ENCODE data around the gene RALA.

- TF ChIP-seq CTCF (IDR thresholded peaks at IDR 0.05 in 2 of 3, conservative IDR thresholded peaks at IDR 0.05 in 1 of 3; ENCODE audit: control insufficient read depth in 2 of 3, extremely low read depth in 1 of 3, insufficient read depth in 1 of 3, low read depth in 3 of 3, low read length in 3 of 3), result no peak
- TF ChIP-seq USF2 (IDR thresholded peaks at IDR 0.05; ENCODE audit: borderline replicate concordance, low read depth, low read length), result no peak
- no peak for TF ChIP-seq RUNX3 (IDR thresholded peaks at IDR 0.05; ENCODE audit: low read length)
- no peak for TF ChIP-seq CEBPB (IDR thresholded peaks at IDR 0.05; ENCODE audit: borderline replicate concordance in 1 of 2, low read depth in 2 of 2, low read length in 2 of 2)
- TF ChIP-seq SUZ12 (IDR thresholded peaks at IDR 0.05; ENCODE audit: unreplicated experiment), result no peak
- no peak for TF ChIP-seq ATF3 (IDR thresholded peaks at IDR 0.05; ENCODE audit: borderline replicate concordance, extremely low read depth, low read depth, low read length)
- TF ChIP-seq EZH2 (IDR thresholded peaks at IDR 0.05; ENCODE audit: borderline replicate concordance, control insufficient read depth, low read depth, low read length), result no peak
- TF ChIP-seq ZZZ3 (IDR thresholded peaks at IDR 0.05; ENCODE audit: control insufficient read depth, insufficient read length, low read depth), result no peak
- TF ChIP-seq POLR2A (IDR thresholded peaks at IDR 0.05; ENCODE audit: low read depth, low read length), result no peak
- no peak for TF ChIP-seq ATF2 (IDR thresholded peaks at IDR 0.05; ENCODE audit: low read length)
Measured at GRCh38 chr7:39603924-39604323, 19.4 kb upstream of the RALA start.
